CD4-positive, alpha-beta T cell treated with Interleukin-21 for 1 hour (primary cell): ENCODE measurements around the gene UIMC1.
A peak's percentile ranks its signal among the peaks of the same experiment; 100 is the strongest.
"Not testable (repeated sequence)": the region's sequence is repeated elsewhere in the genome, so short reads cannot be mapped to it uniquely, and the experiment has no call there.

ENCODE experiments used
- DNase-seq: peaks from one replicate; pipeline ENCODE4 v3.0.0-alpha.2; 2020

The UIMC1 gene

DNA sequence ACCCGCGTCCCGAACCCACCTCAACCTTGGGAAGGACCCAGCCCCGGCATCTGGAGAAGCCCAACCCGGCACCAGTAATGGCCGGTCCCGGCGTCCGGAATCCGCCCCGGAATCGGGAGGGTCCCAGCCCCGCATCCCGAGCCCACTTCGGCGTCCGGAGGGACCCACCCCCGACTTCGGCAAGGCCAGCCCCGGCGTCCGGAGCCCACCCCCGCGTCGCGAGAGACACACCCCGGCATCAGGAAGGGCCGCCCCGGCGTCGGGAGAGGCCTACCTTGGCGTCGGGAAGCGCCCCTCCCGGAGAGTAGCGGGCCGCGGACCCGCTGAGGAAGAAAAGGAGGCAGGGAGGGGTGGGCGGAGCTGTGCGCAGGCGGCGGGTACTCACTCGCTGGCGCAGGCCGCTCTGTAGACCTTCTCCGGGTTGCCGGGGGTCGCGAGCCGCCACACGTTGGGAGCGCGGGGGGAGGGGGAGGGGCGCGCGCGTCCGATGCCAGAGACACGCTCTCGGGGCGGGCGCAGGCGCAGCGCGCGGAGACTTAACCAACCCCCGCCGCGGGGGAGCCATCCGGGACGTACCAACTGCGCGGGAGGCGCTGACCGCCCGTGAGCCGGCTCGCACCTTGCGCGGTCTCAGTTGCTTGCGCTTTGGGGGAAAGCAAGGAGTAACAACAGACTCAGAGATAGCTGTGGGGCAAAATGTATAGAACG lies at the start of gene UIMC1:
Gene UIMC1 (minus strand): TSS at position 515 of the 708 bp plus-strand sequence. CDS start 24,164 bp downstream, outside the sequence.
- peak; percentile 93 for DNase-seq

DNA sequence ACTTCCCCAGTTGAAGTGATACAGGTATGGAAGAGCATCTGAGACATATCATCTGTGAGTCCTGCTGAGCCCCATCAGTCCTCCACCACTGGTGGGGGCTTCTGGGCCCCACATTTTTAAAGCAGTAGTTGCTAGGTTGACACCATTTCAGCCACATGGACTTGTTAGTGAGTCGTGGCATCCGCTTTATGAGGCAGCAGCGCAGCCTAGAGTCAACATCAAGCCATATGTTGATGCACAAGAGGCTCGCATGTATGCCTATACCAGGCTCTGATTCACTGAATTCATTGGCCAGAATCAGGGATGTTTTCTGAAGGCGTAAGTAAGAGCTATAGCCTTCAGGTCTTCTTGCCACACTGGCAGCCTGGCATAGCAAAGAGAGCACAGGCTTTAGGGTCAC lies 42.7 kb upstream of the UIMC1 start:
- no peak for DNase-seq

DNA sequence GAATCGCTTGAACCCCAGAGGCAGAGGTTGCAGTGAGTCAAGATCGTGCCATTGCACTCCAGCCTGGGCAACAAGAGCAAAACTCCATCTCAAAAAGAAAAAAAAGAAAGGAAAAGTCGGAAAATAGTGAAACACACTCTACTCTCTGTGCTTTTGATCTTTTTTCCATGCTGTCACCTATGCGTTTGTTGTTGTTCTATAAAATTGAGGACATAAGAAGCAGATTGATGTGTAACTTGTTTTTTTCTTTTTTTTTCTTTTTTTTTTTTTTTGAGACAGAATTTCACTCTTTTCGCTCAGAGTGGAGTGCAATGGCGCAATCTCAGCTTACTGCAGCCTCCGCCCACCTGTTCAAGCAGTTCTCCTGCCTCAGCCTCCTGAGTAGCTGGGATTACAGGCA lies 42.0 kb upstream of the UIMC1 start:
- not testable (repeated sequence) for DNase-seq

DNA sequence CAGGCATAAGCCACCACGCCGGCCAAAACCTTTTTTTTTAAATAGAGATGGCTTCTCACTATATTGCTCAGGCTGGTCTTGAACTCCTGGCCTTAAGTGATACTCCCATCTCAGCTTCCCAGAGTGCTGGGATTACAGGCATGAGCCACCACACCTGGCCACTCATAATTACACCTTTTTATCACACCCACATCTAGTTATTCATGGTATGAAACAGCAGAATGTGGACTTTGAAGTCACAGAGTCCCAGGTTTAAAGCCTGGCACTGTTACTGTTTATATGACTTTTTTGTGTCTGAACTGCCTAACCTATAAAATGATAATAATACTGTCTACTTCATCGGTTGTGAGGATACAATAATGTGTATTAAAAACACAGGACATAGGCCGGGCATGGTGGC lies 39.1 kb upstream of the UIMC1 start:
- no peak for DNase-seq

- no peak for DNase-seq
Measured at GRCh38 chr5:177044641-177045040, 38.1 kb upstream of the UIMC1 start.

GRCh38 chr5:177043958-177044357 lies 37.4 kb upstream of the UIMC1 start:
- DNase-seq, result no peak

GRCh38 chr5:177043114-177043513 lies 36.5 kb upstream of the UIMC1 start:
- no peak for DNase-seq

DNA sequence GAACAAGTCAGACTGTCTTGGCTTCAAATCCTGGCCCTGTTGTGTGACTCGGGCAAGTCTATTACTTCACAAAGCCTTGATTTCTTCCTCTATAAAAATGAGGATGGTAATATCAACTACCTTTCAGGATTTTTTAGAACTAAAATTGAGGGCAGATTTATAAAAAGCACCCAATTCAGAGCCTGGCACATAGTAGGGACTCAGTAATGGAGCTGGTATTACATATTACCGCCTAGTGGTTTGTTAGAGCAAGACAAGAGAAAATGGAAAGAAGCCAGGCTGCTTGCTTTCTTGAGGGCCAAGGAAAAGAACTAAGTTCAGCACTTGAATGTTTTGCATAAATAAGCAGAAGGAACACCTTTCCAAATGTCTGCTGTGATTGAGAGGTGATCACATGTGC lies 35.4 kb upstream of the UIMC1 start:
- no peak for DNase-seq

DNA sequence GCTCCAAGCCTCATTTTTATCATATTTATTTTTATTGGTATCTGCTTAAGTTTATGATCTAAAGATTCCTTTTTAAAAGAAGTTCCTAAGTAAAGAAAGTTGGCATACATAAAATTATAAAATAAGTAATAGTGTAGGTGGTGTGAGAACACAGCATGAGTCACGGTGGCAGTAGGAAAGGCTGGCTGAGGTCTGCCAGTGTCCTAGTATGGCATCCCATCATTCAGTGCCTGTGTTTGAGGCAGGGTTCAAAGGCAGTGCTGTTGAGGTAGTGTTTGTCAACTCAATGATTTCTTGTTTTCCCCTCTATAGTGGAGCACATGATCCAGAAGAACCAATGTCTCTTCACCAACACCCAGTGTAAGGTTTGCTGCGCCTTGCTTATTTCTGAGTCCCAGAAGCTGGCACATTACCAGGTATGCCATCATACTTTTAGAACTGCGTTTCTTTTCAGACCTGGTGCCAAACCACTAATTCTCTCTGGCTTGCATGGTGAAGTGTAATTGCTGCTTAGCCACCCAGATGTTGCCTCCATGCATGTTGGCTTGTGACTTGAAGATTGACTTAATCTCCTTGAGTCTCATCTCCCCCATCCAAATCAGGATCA lies 34.3 kb upstream of the UIMC1 start:
- no peak for DNase-seq

DNA sequence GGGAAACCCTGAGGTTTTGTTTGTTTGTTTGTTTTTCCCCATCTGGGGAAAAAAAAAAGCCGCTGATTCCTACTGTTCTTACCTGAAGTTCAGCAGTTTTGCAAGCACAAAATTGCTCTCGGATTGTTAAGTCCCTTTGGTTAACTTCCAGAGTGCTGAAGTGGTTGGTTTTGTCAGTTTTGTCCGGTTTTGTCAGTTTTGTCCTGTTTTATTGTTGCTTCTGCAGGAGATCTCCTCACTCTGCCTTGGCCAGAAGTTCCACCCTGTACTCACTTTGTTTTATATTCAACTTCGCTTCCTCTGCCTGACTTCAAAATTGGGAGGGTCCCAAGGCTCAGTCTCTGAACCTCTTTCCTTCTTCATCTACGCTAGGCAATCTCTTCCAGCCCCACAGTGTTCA lies 30.3 kb upstream of the UIMC1 start:
- no peak for DNase-seq

GRCh38 chr5:177036443-177036842 lies 29.9 kb upstream of the UIMC1 start:
- no peak for DNase-seq

GRCh38 chr5:177035976-177036375 lies 29.4 kb upstream of the UIMC1 start:
- DNase-seq, result no peak

DNA sequence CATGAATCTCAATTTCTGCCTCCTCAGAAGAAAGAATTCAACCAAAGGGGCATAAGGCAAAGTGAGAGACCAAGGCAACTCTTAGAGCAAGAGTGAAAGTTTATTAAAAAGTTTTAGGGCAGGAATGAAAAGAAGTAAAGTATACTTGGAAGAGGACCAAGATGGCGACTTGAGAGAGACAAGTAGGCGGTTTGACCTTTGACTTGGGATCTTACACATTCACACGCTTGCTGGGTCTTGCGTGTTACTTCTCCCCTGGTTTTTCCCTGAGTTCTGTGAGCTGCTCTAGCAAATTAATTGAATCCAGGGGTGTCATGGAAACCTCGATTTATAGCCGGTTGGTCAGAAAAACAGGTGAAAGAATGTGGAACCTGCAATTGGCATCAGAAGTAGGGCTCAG lies 22.9 kb upstream of the UIMC1 start:
- DNase-seq, result no peak

- no peak for DNase-seq
Measured at GRCh38 chr5:177027665-177028064, 21.1 kb upstream of the UIMC1 start.

DNA sequence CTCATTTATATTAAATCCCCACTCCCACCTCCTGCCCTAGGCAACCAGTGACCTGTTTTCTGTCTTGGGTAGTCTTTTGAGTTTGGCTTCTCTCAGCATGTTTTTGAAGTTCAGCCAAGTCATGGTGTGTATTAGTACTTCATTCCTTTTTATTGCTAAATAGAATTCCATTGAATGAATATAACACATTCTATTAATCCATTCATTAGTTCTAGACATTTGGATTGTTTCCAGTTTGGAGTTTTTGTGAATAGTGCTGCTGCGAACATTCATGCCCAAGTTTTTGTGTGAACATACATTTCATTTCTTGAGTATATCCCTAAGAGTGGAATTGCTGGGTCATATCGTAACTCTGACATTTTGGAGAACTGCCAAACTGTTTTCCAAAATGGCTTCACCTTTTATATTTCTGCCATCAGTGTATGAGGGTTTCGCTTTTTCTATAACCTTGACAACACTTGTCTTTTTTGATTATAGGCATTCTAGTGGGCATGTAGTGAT lies 18.6 kb upstream of the UIMC1 start:
- DNase-seq, result no peak

DNA sequence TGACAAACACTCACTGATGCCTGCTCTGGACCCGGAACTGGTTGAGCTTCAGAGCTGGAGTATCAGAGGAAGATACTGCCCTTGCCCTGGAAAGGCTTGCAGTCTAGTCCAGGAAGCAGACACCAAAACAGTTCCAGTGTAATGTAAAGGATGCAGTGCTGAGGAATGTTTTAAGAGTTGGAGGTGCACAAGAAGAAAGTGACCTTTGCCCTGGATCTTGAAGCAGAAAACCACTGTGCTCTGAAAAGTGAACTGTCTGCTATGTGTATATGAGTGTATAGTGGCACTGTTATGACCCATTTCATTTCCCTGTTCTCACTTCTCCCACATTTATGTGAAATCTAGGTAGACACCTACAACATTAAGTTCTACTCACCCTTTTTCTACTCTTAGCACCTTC lies 18.0 kb upstream of the UIMC1 start:
- no peak for DNase-seq

GRCh38 chr5:177023303-177023664 lies 16.7 kb upstream of the UIMC1 start:
- DNase-seq, result peak; percentile 6

GRCh38 chr5:177022386-177023302 lies 16.1 kb upstream of the UIMC1 start, which contains the start of gene ZNF346:
TSS of gene ZNF346 (plus strand) at chr5:177022696. CDS start at chr5:177022739, 43 bp downstream.
- DNase-seq, result peak; percentile 94

DNA sequence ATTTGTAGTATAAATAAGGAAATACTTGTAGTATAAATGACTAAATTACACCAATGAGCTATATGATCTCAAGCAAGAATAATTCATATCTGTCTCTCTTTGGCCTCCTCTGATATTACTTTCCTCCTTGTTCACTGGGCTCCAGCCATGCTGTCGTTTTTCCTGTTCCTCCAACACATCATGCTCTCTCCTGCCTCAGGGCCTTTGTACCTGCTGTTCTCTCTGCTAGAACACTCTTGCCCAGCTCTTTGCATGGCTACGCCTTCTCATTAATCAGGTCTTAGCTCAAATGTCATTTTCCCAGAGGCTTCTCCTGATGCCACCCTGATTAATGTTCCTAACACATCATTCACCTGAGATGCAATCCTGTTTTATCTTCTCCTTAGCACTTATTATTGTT lies 13.5 kb upstream of the UIMC1 start:
- no peak for DNase-seq

- DNase-seq, result no peak
Measured at GRCh38 chr5:177018341-177018740, 11.8 kb upstream of the UIMC1 start.

GRCh38 chr5:177015156-177015555 lies 8.6 kb upstream of the UIMC1 start:
- no peak for DNase-seq

DNA sequence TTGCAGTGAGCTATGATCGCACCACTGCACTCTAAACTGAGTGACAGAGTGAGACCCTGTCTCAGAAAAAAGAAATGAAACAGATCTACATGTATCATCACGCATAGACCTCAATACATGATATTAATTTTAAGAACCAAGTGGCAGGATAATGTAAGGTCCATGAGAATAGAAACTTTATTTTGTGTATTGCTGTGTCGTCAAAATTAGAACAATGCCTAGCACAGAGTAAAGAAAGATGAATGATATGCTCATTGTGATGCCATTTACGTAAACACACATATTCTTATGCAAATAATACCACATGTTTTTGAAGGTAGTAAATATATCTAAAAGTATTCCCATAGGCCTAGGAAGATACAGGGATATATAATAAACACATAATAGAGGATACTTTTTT lies 3.6 kb upstream of the UIMC1 start:
- DNase-seq, result no peak

GRCh38 chr5:177008716-177009115 lies 2.1 kb upstream of the UIMC1 start:
- DNase-seq, result no peak
